Liver (tissue), 9 donors: ENCODE measurements around the gene SNX14. TPM values are rescaled to one million over a fixed set of nuclear protein-coding genes. Genes with fewer than 3 reads are reported as not detected.
"Not testable (repeated sequence)": the region's sequence is repeated elsewhere in the genome, so short reads cannot be mapped to it uniquely, and the experiment has no call there.

ENCODE experiments used
- DNase-seq: peaks from one replicate; pipeline ENCODE4 v3.0.0-alpha.2; 2017; ENCODE audit warnings: low spot score
- H3K27ac ChIP-seq, 2 donors: one replicate each; pipeline ENCODE4 v1.7.0; 2013; ENCODE audit warnings: inconsistent platforms in 2 of 2, low read length in 2 of 2, control low read depth in 1 of 2, low read depth in 1 of 2, mild to moderate bottlenecking in 1 of 2
- H3K27me3 ChIP-seq, 4 donors: one replicate each; pipeline versions ENCODE4 v1.6.1 to v1.7.0; 2013; ENCODE audit warnings: low read length in 3 of 4, inconsistent platforms in 1 of 4, mild to moderate bottlenecking in 1 of 4, moderate library complexity in 1 of 4; ENCODE audit not compliant: control insufficient read depth in 4 of 4, insufficient read depth in 4 of 4
- H3K36me3 ChIP-seq, 4 donors: one replicate each; pipeline versions ENCODE4 v1.6.1 to v1.7.0; 2013; ENCODE audit warnings: low read length in 3 of 4, mild to moderate bottlenecking in 3 of 4, low read depth in 1 of 4, moderate library complexity in 1 of 4; ENCODE audit not compliant: control insufficient read depth in 4 of 4, insufficient read depth in 3 of 4
- H3K4me1 ChIP-seq, 4 donors: one replicate each; pipeline versions ENCODE4 v1.6.1 to v1.7.0; 2013; ENCODE audit warnings: low read length in 3 of 4, mild to moderate bottlenecking in 3 of 4, moderate library complexity in 1 of 4; ENCODE audit not compliant: control insufficient read depth in 4 of 4, insufficient read depth in 4 of 4
- H3K4me3 ChIP-seq, 3 donors: one replicate each; pipeline versions ENCODE4 v1.6.1 to v1.7.0; 2013; ENCODE audit warnings: low read length in 3 of 3, control low read depth in 1 of 3, low read depth in 1 of 3, mild to moderate bottlenecking in 1 of 3
- H3K9ac ChIP-seq, 2 donors: one replicate each; pipeline ENCODE4 v1.7.0; 2013; ENCODE audit warnings: low read length in 2 of 2, mild to moderate bottlenecking in 2 of 2, moderate library complexity in 2 of 2, control low read depth in 1 of 2, low read depth in 1 of 2
- H3K9me3 ChIP-seq, 4 donors: one replicate each; pipeline versions ENCODE4 v1.6.1 to v1.7.0; 2013; ENCODE audit warnings: low read length in 3 of 4; ENCODE audit not compliant: control insufficient read depth in 4 of 4
- CTCF ChIP-seq: fragments of 150-350 bp; IDR thresholded peaks from 2 replicates; pipeline ENCODE4 v1.5.1; 2017; ENCODE audit warnings: improper control_type of control experiment, low read depth, low read length; ENCODE audit not compliant: missing input control
- EGR1 ChIP-seq, 2 donors: IDR thresholded peaks; 2 replicates each; pipeline ENCODE4 v1.6.1; 2016 to 2018; ENCODE audit warnings: antibody characterized with exemption in 2 of 2, low read depth in 2 of 2
- FOXA1 ChIP-seq: IDR thresholded peaks from 2 replicates; pipeline ENCODE4 v1.6.1; 2016; ENCODE audit warnings: antibody characterized with exemption
- FOXA2 ChIP-seq: IDR thresholded peaks from 2 replicates; pipeline ENCODE4 v1.6.1; 2016; ENCODE audit warnings: antibody characterized with exemption
- GABPA ChIP-seq, 2 donors: IDR thresholded peaks in 1 of 2; conservative IDR thresholded peaks in 1 of 2; 2 replicates each; pipeline ENCODE4 v1.6.1; 2016; ENCODE audit warnings: antibody characterized with exemption in 2 of 2, mild to moderate bottlenecking in 1 of 2, moderate library complexity in 1 of 2
- HNF4G ChIP-seq: IDR thresholded peaks from 2 replicates; pipeline ENCODE4 v1.6.1; 2016; ENCODE audit warnings: antibody characterized with exemption
- JUND ChIP-seq, 2 donors: IDR thresholded peaks; 2 replicates each; pipeline ENCODE4 v1.6.1; 2016; ENCODE audit warnings: antibody characterized with exemption in 2 of 2
- MAX ChIP-seq: IDR thresholded peaks from 2 replicates; pipeline ENCODE4 v1.6.1; 2016; ENCODE audit warnings: antibody characterized with exemption
- NR2F2 ChIP-seq: IDR thresholded peaks from 2 replicates; pipeline ENCODE4 v1.6.1; 2016; ENCODE audit warnings: antibody characterized with exemption
- RXRA ChIP-seq, 2 donors: IDR thresholded peaks; 2 replicates each; pipeline ENCODE4 v1.6.1; 2017 to 2018; ENCODE audit warnings: antibody characterized with exemption in 2 of 2, mild to moderate bottlenecking in 1 of 2
- SP1 ChIP-seq: IDR thresholded peaks from 2 replicates; pipeline ENCODE4 v1.6.1; 2018; ENCODE audit warnings: antibody characterized with exemption, mild to moderate bottlenecking
- ZBTB33 ChIP-seq: IDR thresholded peaks from 2 replicates; pipeline ENCODE4 v1.6.1; 2016; ENCODE audit warnings: antibody characterized with exemption
- WGBS: extraction: QIAGEN DNeasy Blood & Tissue Kit; methylation state at CpG from one replicate; pipeline ENCODE4 v1.1.7; 2013; 5-methylcytosine and 5-hydroxymethylcytosine counted together
- polyA plus RNA-seq, 2 donors: library from polyadenylated mRNA; stranded (reverse) in 1 of 2; unstranded in 1 of 2; fragments of 200-250 nt in 1 of 2; fragments of >200 nt in 1 of 2; fragmentation: Nextera tagmentation in 1 of 2; extraction: Ambion mirVana in 1 of 2; gene quantifications; one replicate each; pipeline versions ENCODE4 v1.2.1 to v1.2.3, GENCODE V29; 2013 to 2015
- total RNA-seq, 2 donors: library from RNA; depleted of rRNA; stranded (reverse); fragments of >200 nt; gene quantifications; one replicate each; pipeline ENCODE4 v1.2.3, GENCODE V29; 2014
- donor health status: healthy.
- donor health status: healthy.
- donor health status: healthy.
- donor health status: healthy.
- donor health status: healthy.

Gene SNX14
- total and polyA plus RNA-seq, 4 donors = 30.5 to 79.1 (median 52.7) TPM

GRCh38 chr6:85591207-85591606 lies 2.5 kb downstream of the SNX14 start (continued):
- TF ChIP-seq GABPA (IDR thresholded peaks at IDR 0.05 in 1 of 2, conservative IDR thresholded peaks at IDR 0.05 in 1 of 2) (no peak), MAX (no peak), HNF4G (no peak), ZBTB33 (no peak), SP1 (no peak)

GRCh38 chr6:85585741-85586140 lies 7.9 kb downstream of the SNX14 start:
- Histone ChIP-seq H3K9ac (no peak overlapping the region), H3K9me3 (no peaks in the 10 kb centered on the region), H3K27me3 (no peaks in the 10 kb centered on the region), H3K4me1 (peaks cover 2 to 7% (median 5%) of the 10 kb centered on the region in 4 donors), H3K36me3 (peaks cover 0 to 1% (median 0%) of the 10 kb centered on the region in 4 donors), H3K4me3 (no peak overlapping the region), H3K27ac (no peak overlapping the region)
- WGBS = 80% methylated on average over 3 of the region's 3 CpGs
- TF ChIP-seq HNF4G = no peak
- DNase-seq = no peak

- not testable (repeated sequence) for H3K4me3 ChIP-seq, H3K9me3 ChIP-seq, H3K9ac ChIP-seq, DNase-seq, H3K27ac ChIP-seq, H3K27me3 ChIP-seq, H3K36me3 ChIP-seq
- peaks cover 13 to 32% (median 23%) of the 10 kb centered on the region in 4 donors for H3K4me1 ChIP-seq
- WGBS = 97% methylated on average over 4 of the region's 4 CpGs
Observed at GRCh38 chr6:85582832-85583231, 10.8 kb downstream of the SNX14 start.

- no peak for DNase-seq
- no peaks in the 10 kb centered on the region for H3K9me3 ChIP-seq
- no peak for TF ChIP-seq JUND (IDR thresholded peaks at IDR 0.05)
- TF ChIP-seq FOXA2 = no peak
- no peak for TF ChIP-seq CTCF
- TF ChIP-seq FOXA1 = no peak
- TF ChIP-seq NR2F2 = no peak
- no peak for TF ChIP-seq RXRA (IDR thresholded peaks at IDR 0.05)
- TF ChIP-seq EGR1 (IDR thresholded peaks at IDR 0.05; ENCODE audit: low read depth in 2 of 2) = no peak
- no peak for TF ChIP-seq SP1
- no peak for TF ChIP-seq ZBTB33
- H3K9ac ChIP-seq = no peak overlapping the region
- H3K27me3 ChIP-seq = no peaks in the 10 kb centered on the region
- no peak overlapping the region for H3K4me3 ChIP-seq
- peaks cover 12 to 38% (median 23%) of the 10 kb centered on the region in 4 donors for H3K4me1 ChIP-seq
- H3K36me3 ChIP-seq = no peaks in the 10 kb centered on the region
- H3K27ac ChIP-seq = no peak overlapping the region
Observed at GRCh38 chr6:85581572-85581971, 12.1 kb downstream of the SNX14 start.
